Diencephalon (tissue), 1 donor: ENCODE results near the gene LHX4. TPM values are rescaled to one million over a fixed set of nuclear protein-coding genes. Genes with fewer than 3 reads are reported as not detected.

Experiments
- total RNA-seq: library from RNA; depleted of rRNA; stranded (reverse); fragments of >200 nt; gene quantifications from one replicate; pipeline ENCODE4 v1.2.3, GENCODE V29; 2014

Gene LHX4
- not detected for total RNA-seq

DNA sequence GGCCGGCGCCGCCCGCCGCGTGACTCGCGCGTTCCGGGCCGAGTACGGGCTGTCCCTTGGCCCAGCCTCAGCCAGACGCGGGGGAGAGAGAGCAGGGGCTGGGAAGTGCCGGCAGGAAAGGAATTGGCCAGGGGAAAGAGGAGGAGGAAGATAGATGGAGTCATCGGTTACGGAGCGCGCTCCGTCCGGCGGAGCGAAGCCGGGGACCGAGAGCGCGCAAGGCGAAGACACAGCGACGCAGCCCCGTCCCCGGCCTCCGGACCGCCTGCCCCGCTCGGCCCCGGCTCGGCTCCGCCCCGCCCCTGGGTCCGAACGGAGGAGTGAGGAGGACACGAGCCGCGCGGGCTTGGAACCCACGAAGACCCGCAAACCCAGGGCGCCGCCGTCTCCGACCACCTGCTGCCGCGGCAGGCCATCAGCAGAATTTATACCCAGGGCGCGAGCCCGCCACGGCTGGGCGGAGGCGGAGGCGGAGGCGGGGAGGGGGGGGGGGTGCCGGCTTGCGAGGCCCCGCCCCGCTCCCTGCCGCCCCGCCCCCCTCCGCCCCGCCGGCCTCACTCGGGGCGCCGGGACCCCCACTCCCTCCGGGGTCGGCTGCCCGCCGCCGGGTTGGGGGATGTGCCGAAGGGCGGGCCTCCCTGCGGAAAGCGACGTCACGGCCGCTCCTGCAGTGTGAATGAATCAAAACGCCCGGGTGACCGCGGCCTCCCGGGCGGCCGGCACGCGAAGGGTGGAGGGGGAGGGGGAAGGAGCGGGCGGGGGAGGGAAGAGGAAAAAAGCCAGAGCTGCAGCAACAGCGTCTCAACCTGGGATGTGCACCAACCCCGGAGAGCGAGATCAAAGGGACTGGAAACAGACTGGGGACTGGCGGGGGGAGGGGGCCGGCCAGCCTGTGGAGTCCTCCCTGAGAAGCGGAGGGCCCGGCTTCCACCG lies at the start of gene LHX4:
TSS of gene LHX4 (plus strand) at position 782 of the 933 bp plus-strand sequence. CDS start 266 bp downstream, outside the sequence.

Other genes with a start within 250 kb of the LHX4 start
- gene QSOX1, start 75.4 kb upstream of the LHX4 start, total RNA-seq: 15.9 TPM